Osteoblast (primary cell): ENCODE data around the gene ENDOU. TPM values are rescaled to one million over a fixed set of nuclear protein-coding genes. Genes with fewer than 3 reads are reported as not detected.
A peak's percentile ranks its signal among the peaks of the same experiment; 100 is the strongest.

Experiments used
- DNase-seq: peaks from one replicate; pipeline ENCODE4 v3.0.0; 2011; ENCODE audit warnings: low spot score, mixed read lengths; ENCODE audit not compliant: insufficient read length; ENCODE audit errors: missing footprints
- H2AFZ ChIP-seq: 2 replicates; pipeline ENCODE4 v1.6.0; 2011; ENCODE audit warnings: mild to moderate bottlenecking, low read length
- H3K27ac ChIP-seq: 2 replicates; pipeline ENCODE4 v1.5.1; 2011; ENCODE audit warnings: mild to moderate bottlenecking, low read depth, low read length, moderate library complexity
- H3K27me3 ChIP-seq: 2 replicates; pipeline ENCODE4 v1.6.0; 2012; ENCODE audit warnings: mild to moderate bottlenecking, control low read depth, inconsistent platforms, low read length, moderate library complexity; ENCODE audit not compliant: insufficient read depth
- H3K36me3 ChIP-seq: 2 replicates; pipeline ENCODE4 v1.5.1; 2011; ENCODE audit warnings: mild to moderate bottlenecking, low read length, control low read depth, moderate library complexity; ENCODE audit not compliant: insufficient read depth
- H3K4me1 ChIP-seq: 2 replicates; pipeline ENCODE4 v1.5.1; 2011; ENCODE audit warnings: mild to moderate bottlenecking, low read length, control low read depth, moderate library complexity; ENCODE audit not compliant: insufficient read depth
- H3K4me2 ChIP-seq: 2 replicates; pipeline ENCODE4 v1.6.0; 2011; ENCODE audit warnings: mild to moderate bottlenecking, low read length; ENCODE audit not compliant: insufficient read depth
- H3K4me3 ChIP-seq: fragments of 200-600 bp; sonication (generic); 3 replicates; pipeline ENCODE4 v1.5.1; 2012; ENCODE audit warnings: mild to moderate bottlenecking, low read length, inconsistent platforms; ENCODE audit not compliant: insufficient read depth
- H3K79me2 ChIP-seq: 2 replicates; pipeline ENCODE4 v1.6.0; 2012; ENCODE audit warnings: mild to moderate bottlenecking, low read length, control low read depth, inconsistent platforms; ENCODE audit not compliant: insufficient read depth
- H3K9me3 ChIP-seq: 2 replicates; pipeline ENCODE4 v1.5.1; 2011; ENCODE audit warnings: low read depth, low read length, control low read depth
- H4K20me1 ChIP-seq: 2 replicates; pipeline ENCODE4 v1.6.0; 2012; ENCODE audit warnings: mild to moderate bottlenecking, low read length, control low read depth; ENCODE audit not compliant: insufficient read depth
- total RNA-seq: library from RNA; depleted of rRNA; stranded (reverse); fragments of >200 nt; gene quantifications from 2 replicates; pipeline ENCODE4 v1.2.3, GENCODE V29; 2012
- TF ChIP-seq, protein P1 (sequence below): IDR thresholded peaks from 2 replicates; pipeline ENCODE4 v1.5.1; 2011; ENCODE audit warnings: mild to moderate bottlenecking, low read depth, low read length, moderate library complexity; ENCODE audit errors: extremely low read depth

The ENDOU gene
- total RNA-seq, 1 donor = not detected

DNA sequence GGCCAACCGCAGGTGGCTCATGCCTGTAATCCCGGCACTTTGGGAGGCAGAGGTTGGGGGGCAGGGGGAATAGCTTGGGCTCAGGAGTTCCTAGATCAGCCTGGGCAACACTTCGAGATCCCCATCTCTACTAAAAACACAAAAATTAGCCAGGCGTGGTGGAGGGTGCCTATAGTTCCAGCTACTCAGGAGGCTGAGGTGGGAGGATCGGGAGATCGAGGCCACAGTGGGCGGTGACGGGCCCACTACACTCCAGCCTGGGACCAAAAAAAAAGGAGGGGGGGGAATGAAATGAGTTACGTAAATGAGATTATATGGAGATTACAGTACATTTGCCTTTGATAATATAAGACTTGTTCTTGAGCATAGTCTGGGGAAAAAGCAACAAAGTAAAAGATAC is 20.6 kb downstream of the ENDOU start:
- Histone ChIP-seq H3K4me1 (peaks cover 14% of the 10 kb centered on the region), H3K4me2 (peak overlapping the region; percentile 93), H3K9me3 (no peaks in the 10 kb centered on the region), H3K27me3 (no peaks in the 10 kb centered on the region), H3K27ac (peak overlapping the region; percentile 81), H4K20me1 (no peaks in the 10 kb centered on the region), H2AFZ (no peak overlapping the region), H3K4me3 (peak overlapping the region; percentile 92), H3K79me2 (peaks cover 47% of the 10 kb centered on the region), H3K36me3 (peaks cover 13% of the 10 kb centered on the region)
- TF ChIP-seq, protein P1, sequence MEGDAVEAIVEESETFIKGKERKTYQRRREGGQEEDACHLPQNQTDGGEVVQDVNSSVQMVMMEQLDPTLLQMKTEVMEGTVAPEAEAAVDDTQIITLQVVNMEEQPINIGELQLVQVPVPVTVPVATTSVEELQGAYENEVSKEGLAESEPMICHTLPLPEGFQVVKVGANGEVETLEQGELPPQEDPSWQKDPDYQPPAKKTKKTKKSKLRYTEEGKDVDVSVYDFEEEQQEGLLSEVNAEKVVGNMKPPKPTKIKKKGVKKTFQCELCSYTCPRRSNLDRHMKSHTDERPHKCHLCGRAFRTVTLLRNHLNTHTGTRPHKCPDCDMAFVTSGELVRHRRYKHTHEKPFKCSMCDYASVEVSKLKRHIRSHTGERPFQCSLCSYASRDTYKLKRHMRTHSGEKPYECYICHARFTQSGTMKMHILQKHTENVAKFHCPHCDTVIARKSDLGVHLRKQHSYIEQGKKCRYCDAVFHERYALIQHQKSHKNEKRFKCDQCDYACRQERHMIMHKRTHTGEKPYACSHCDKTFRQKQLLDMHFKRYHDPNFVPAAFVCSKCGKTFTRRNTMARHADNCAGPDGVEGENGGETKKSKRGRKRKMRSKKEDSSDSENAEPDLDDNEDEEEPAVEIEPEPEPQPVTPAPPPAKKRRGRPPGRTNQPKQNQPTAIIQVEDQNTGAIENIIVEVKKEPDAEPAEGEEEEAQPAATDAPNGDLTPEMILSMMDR = no peak
- DNase-seq = peak; percentile 19

DNA sequence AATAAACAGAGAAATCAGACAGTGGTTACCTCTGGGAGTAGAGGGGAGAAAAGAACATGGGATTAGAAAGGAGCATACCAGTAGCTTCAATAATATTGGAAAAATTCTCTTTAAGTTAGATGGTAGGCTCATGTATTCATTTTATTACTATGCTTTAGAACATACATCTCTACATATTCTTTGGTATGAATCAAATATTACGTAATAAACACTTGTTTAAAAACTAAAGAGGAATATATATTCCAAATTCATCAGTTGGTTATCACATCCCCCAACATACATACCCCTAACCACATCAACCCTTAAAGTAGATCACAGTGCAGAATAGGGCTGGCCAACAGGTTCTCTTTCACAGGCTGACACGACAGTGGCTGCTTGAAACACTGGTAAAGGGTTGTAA is 25.0 kb downstream of the ENDOU start:
- Histone ChIP-seq H3K4me2 (no peak overlapping the region), H3K9me3 (no peaks in the 10 kb centered on the region), H2AFZ (no peak overlapping the region), H3K4me3 (no peak overlapping the region), H3K36me3 (peaks cover 32% of the 10 kb centered on the region), H3K27ac (no peak overlapping the region), H3K27me3 (no peaks in the 10 kb centered on the region), H3K79me2 (peaks cover 37% of the 10 kb centered on the region), H4K20me1 (no peaks in the 10 kb centered on the region), H3K4me1 (peaks cover 6% of the 10 kb centered on the region)
- no peak for DNase-seq
- TF ChIP-seq, protein P1 = no peak

DNA sequence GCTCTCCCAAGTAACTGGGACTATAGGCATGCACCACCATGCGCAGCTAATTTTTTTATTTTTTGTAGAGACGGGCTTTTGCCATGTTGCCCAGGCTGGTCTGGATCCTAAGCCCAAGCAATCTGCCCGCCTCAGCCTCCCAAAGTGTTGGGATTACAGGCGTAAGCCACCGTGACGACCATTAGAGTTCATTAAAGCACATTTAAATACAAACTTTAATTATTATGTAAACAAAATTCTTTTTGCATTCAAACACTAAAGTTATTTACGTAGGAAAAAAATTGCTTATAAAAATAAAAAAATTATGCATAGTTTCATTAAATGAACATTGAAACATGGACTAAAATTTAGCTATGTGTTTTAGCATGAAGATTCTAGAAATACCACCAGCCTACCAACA is 26.7 kb downstream of the ENDOU start:
- no peaks in the 10 kb centered on the region for H4K20me1 ChIP-seq
- peaks cover 25% of the 10 kb centered on the region for H3K79me2 ChIP-seq
- H3K27ac ChIP-seq = no peak overlapping the region
- TF ChIP-seq, protein P1 = no peak
- H3K4me3 ChIP-seq = no peak overlapping the region
- no peaks in the 10 kb centered on the region for H3K4me1 ChIP-seq
- H3K9me3 ChIP-seq = no peaks in the 10 kb centered on the region
- DNase-seq = no peak
- H3K27me3 ChIP-seq = no peaks in the 10 kb centered on the region
- H3K4me2 ChIP-seq = no peak overlapping the region
- no peak overlapping the region for H2AFZ ChIP-seq
- peaks cover 32% of the 10 kb centered on the region for H3K36me3 ChIP-seq

DNA sequence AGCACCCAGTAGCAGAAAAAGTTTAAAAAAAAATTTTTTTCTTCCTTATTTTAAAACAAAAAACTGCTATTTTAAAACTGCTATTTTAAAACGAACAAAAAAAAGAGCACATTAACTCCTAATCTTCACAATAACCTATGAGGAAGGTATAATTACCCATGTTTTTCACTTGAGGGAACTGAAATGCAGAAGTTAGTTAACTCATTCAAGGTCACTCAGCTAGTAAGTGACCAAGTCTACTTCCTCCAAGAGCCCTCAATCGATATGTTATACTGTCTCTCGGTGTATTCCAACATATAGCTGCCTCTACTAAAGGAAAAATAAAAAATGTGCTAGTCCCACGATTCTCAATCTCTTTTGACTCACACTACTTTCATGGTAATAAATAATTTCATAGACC is 27.2 kb downstream of the ENDOU start:
- Histone ChIP-seq H3K9me3 (no peaks in the 10 kb centered on the region), H3K79me2 (peaks cover 19% of the 10 kb centered on the region), H3K4me2 (no peak overlapping the region), H2AFZ (no peak overlapping the region), H3K4me3 (no peak overlapping the region), H3K27ac (no peak overlapping the region), H3K4me1 (no peaks in the 10 kb centered on the region), H3K27me3 (no peaks in the 10 kb centered on the region), H4K20me1 (no peaks in the 10 kb centered on the region), H3K36me3 (peaks cover 32% of the 10 kb centered on the region)
- TF ChIP-seq, protein P1 = no peak
- no peak for DNase-seq
